ENCODE results near the gene NPAS1.

DNA sequence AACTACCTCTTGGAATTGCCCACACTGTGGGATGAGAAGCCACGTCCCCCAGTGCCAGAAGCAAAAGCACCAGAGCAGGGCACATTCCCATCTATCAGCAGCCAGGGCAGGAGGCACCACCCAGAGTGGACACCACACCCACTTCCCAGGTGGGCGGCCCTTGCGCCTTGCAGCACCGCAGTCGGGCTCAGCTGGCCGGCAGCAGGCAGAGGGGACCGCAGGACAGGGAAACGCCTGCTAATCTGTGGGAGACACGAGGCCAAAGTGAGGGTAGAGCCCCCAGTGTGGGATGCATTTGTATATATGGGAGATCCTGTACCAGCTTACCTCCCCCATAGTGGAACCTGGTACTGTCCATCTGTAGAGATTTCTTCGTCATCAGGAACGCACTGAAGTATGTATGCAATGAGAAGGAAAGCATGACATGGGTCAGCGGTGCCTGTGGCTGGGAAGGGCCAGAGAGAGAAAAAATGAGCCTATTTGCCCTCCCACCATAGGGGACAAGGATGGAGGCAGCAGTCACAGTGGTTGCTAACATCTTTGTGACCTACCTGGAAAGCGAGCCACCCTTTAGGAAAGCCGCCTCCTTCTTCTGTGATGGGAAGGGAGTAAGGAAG lies 30.9 kb upstream of the NPAS1 start:
- TF ChIP-seq POLR2A (IDR thresholded peaks at IDR 0.05; ENCODE audit: borderline replicate concordance, extremely low read depth, insufficient read depth, insufficient read length) = no peak
- TF ChIP-seq CTCF (IDR thresholded peaks at IDR 0.05 in 2 of 3, conservative IDR thresholded peaks at IDR 0.05 in 1 of 3; ENCODE audit: borderline replicate concordance in 1 of 3, insufficient read depth in 1 of 3, low read depth in 2 of 3, low read length in 2 of 3) = no peak
- TF ChIP-seq, protein P1, sequence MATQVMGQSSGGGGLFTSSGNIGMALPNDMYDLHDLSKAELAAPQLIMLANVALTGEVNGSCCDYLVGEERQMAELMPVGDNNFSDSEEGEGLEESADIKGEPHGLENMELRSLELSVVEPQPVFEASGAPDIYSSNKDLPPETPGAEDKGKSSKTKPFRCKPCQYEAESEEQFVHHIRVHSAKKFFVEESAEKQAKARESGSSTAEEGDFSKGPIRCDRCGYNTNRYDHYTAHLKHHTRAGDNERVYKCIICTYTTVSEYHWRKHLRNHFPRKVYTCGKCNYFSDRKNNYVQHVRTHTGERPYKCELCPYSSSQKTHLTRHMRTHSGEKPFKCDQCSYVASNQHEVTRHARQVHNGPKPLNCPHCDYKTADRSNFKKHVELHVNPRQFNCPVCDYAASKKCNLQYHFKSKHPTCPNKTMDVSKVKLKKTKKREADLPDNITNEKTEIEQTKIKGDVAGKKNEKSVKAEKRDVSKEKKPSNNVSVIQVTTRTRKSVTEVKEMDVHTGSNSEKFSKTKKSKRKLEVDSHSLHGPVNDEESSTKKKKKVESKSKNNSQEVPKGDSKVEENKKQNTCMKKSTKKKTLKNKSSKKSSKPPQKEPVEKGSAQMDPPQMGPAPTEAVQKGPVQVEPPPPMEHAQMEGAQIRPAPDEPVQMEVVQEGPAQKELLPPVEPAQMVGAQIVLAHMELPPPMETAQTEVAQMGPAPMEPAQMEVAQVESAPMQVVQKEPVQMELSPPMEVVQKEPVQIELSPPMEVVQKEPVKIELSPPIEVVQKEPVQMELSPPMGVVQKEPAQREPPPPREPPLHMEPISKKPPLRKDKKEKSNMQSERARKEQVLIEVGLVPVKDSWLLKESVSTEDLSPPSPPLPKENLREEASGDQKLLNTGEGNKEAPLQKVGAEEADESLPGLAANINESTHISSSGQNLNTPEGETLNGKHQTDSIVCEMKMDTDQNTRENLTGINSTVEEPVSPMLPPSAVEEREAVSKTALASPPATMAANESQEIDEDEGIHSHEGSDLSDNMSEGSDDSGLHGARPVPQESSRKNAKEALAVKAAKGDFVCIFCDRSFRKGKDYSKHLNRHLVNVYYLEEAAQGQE (IDR thresholded peaks at IDR 0.05; ENCODE audit: low read depth) = no peak
- no peak for TF ChIP-seq RAD21 (IDR thresholded peaks at IDR 0.05; ENCODE audit: low read depth)
